ENCODE measurements around the gene KRTAP27-1.

DNA sequence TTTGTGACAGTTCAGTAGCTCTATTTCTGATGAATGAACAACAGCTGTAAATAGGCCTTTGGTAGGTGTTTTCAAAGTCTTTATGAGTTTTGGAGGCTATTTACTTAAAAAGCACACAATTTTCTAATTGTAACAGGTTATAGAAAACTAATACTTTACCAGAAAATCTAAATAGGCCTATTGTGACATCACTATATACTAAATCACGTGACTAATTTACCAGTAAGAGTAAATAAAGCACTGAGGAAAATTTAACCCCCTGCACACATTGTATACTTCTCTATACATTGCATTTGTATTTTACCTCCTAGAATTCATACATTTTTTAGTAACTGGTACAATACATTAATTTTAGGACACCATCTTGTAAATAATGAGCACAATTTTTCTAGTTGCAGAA is 32.4 kb downstream of the KRTAP27-1 start:
- no peak for TF ChIP-seq CTCF (conservative IDR thresholded peaks at IDR 0.05; ENCODE audit: low read depth, low read length)
- no peak for TF ChIP-seq EZH2 (IDR thresholded peaks at IDR 0.05; ENCODE audit: borderline replicate concordance, low read depth, low read length, poor library complexity, severe bottlenecking)
